Astrocyte (in vitro differentiated cells and primary cell): Measurements from ENCODE around the gene PPFIA3. TPM values are rescaled to one million over a fixed set of nuclear protein-coding genes. Genes with fewer than 3 reads are reported as not detected.

ENCODE experiments used
- DNase-seq: peaks from one replicate; pipeline ENCODE4 v3.0.0-alpha.2; 2010; ENCODE audit warnings: low read depth
- FAIRE-seq: peaks from 2 replicates; lab custom pipeline; 2011; peaks lifted over from hg19 to GRCh38; lab: Jason Lieb, UNC
- H2AFZ ChIP-seq: 2 replicates; pipeline ENCODE4 v1.6.0; 2012; ENCODE audit warnings: low read depth, low read length, inconsistent platforms
- H3K27ac ChIP-seq: 2 replicates; pipeline ENCODE4 v1.5.1; 2011; ENCODE audit warnings: low read depth, low read length, inconsistent platforms
- H3K27me3 ChIP-seq: 2 replicates; pipeline ENCODE4 v1.6.0; 2011; ENCODE audit warnings: low read length, inconsistent platforms; ENCODE audit not compliant: insufficient read depth
- H3K36me3 ChIP-seq: 2 replicates; pipeline ENCODE4 v1.5.1; 2011; ENCODE audit warnings: low read length, inconsistent platforms; ENCODE audit not compliant: insufficient read depth
- H3K4me1 ChIP-seq: 2 replicates; pipeline ENCODE4 v1.5.1; 2011; ENCODE audit warnings: low read length, inconsistent platforms; ENCODE audit not compliant: insufficient read depth
- H3K4me2 ChIP-seq: 2 replicates; pipeline ENCODE4 v1.6.0; 2012; ENCODE audit warnings: low read length, inconsistent platforms
- H3K4me3 ChIP-seq: 2 replicates; pipeline ENCODE4 v1.5.1; 2011; ENCODE audit warnings: low read depth, mild to moderate bottlenecking, low read length, inconsistent platforms; ENCODE audit not compliant: insufficient read depth
- H3K79me2 ChIP-seq: 2 replicates; pipeline ENCODE4 v1.6.0; 2012; ENCODE audit warnings: mild to moderate bottlenecking, low read length, inconsistent platforms; ENCODE audit not compliant: insufficient read depth
- H3K9ac ChIP-seq: 2 replicates; pipeline ENCODE4 v1.6.0; 2012; ENCODE audit warnings: mild to moderate bottlenecking, low read length, inconsistent platforms
- H3K9me3 ChIP-seq: 2 replicates; pipeline ENCODE4 v1.5.1; 2012; ENCODE audit warnings: low read depth, mild to moderate bottlenecking, low read length, inconsistent platforms; ENCODE audit not compliant: insufficient read depth
- H4K20me1 ChIP-seq: 2 replicates; pipeline ENCODE4 v1.6.0; 2012; ENCODE audit warnings: low read length, inconsistent platforms; ENCODE audit not compliant: insufficient read depth
- H3K27ac Mint-ChIP-seq: one replicate; pipeline ENCODE4 v1.8.0; 2021; ENCODE audit warnings: mild to moderate bottlenecking, mixed read lengths; ENCODE audit not compliant: unreplicated experiment
- H3K27me3 Mint-ChIP-seq: one replicate; pipeline ENCODE4 v1.8.0; 2021; ENCODE audit warnings: low read depth, mixed read lengths; ENCODE audit not compliant: unreplicated experiment
- H3K36me3 Mint-ChIP-seq: one replicate; pipeline ENCODE4 v1.8.0; 2021; ENCODE audit warnings: low read depth, mixed read lengths; ENCODE audit not compliant: unreplicated experiment
- H3K4me1 Mint-ChIP-seq: one replicate; pipeline ENCODE4 v1.8.0; 2021; ENCODE audit warnings: low read depth, mixed read lengths; ENCODE audit not compliant: unreplicated experiment
- H3K4me3 Mint-ChIP-seq: one replicate; pipeline ENCODE4 v1.8.0; 2021; ENCODE audit warnings: mild to moderate bottlenecking, moderate library complexity, mixed read lengths; ENCODE audit not compliant: unreplicated experiment
- H3K9me3 Mint-ChIP-seq: one replicate; pipeline ENCODE4 v1.8.0; 2021; ENCODE audit warnings: mild to moderate bottlenecking, mixed read lengths; ENCODE audit not compliant: unreplicated experiment
- CTCF ChIP-seq: IDR thresholded peaks from 2 replicates; pipeline ENCODE4 v1.5.1; 2011; ENCODE audit warnings: low read depth, mild to moderate bottlenecking, inconsistent platforms, low read length, moderate library complexity; ENCODE audit not compliant: insufficient read depth
- EZH2 ChIP-seq: IDR thresholded peaks from 2 replicates; pipeline ENCODE4 v1.6.1; 2012; ENCODE audit warnings: mild to moderate bottlenecking, low read length, inconsistent platforms; ENCODE audit not compliant: insufficient read depth
- total RNA-seq: library from RNA; stranded (reverse); gene quantifications from 2 replicates; pipeline ENCODE4 v1.2.1, GENCODE V29; 2021

PPFIA3 gene
- total RNA-seq, 1 donor from 2014 or later, result 9.2 TPM

GRCh38 chr19:49189259-49189658, 69.9 kb downstream of the PPFIA3 start:
- Histone ChIP-seq H3K79me2 (no peaks in the 10 kb centered on the region), H3K9me3 (no peaks in the 10 kb centered on the region), H3K4me2 (no peak overlapping the region), H3K9ac (no peak overlapping the region), H4K20me1 (no peaks in the 10 kb centered on the region), H2AFZ (no peak overlapping the region), H3K36me3 (peaks cover 11% of the 10 kb centered on the region), H3K27me3 (no peaks in the 10 kb centered on the region), H3K4me3 (no peak overlapping the region), H3K4me1 (no peaks in the 10 kb centered on the region), H3K27ac (no peak overlapping the region)
- Mint-ChIP-seq H3K4me3 (no peak overlapping the region), H3K4me1 (no peaks in the 10 kb centered on the region), H3K27ac (peak overlapping the region; percentile 12), H3K36me3 (peaks cover 58% of the 10 kb centered on the region), H3K27me3 (peaks cover 3% of the 10 kb centered on the region), H3K9me3 (peaks cover 6% of the 10 kb centered on the region)
- no peak for TF ChIP-seq CTCF
- TF ChIP-seq EZH2, result no peak
- no peak for FAIRE-seq
- no peak for DNase-seq

- Histone ChIP-seq H3K4me1 (no peaks in the 10 kb centered on the region), H2AFZ (no peak overlapping the region), H3K9me3 (no peaks in the 10 kb centered on the region), H3K27me3 (no peaks in the 10 kb centered on the region), H3K27ac (no peak overlapping the region), H3K36me3 (peaks cover 11% of the 10 kb centered on the region), H3K4me3 (no peak overlapping the region), H3K9ac (no peak overlapping the region), H3K4me2 (no peak overlapping the region), H3K79me2 (no peaks in the 10 kb centered on the region), H4K20me1 (no peaks in the 10 kb centered on the region)
- FAIRE-seq (no peak), DNase-seq (no peak)
- peaks cover 3% of the 10 kb centered on the region for H3K27me3 Mint-ChIP-seq
- H3K4me1 Mint-ChIP-seq, result no peaks in the 10 kb centered on the region
- H3K9me3 Mint-ChIP-seq, result peaks cover 5% of the 10 kb centered on the region
- no peak overlapping the region for H3K4me3 Mint-ChIP-seq
- TF ChIP-seq CTCF, result no peak
- no peak for TF ChIP-seq EZH2
- H3K36me3 Mint-ChIP-seq, result peaks cover 52% of the 10 kb centered on the region
- H3K27ac Mint-ChIP-seq, result no peak overlapping the region
Observed at GRCh38 chr19:49190781-49191180, 71.4 kb downstream of the PPFIA3 start.

- no peaks in the 10 kb centered on the region for H3K4me1 Mint-ChIP-seq
- Histone ChIP-seq H3K4me3 (no peak overlapping the region), H3K27me3 (no peaks in the 10 kb centered on the region), H3K4me2 (no peak overlapping the region), H2AFZ (no peak overlapping the region), H3K9ac (no peak overlapping the region), H3K79me2 (no peaks in the 10 kb centered on the region), H3K9me3 (no peaks in the 10 kb centered on the region), H3K27ac (no peak overlapping the region), H3K36me3 (peaks cover 11% of the 10 kb centered on the region), H3K4me1 (peaks cover 3% of the 10 kb centered on the region), H4K20me1 (no peaks in the 10 kb centered on the region)
- peaks cover 42% of the 10 kb centered on the region for H3K36me3 Mint-ChIP-seq
- DNase-seq (no peak), FAIRE-seq (no peak)
- H3K4me3 Mint-ChIP-seq, result no peak overlapping the region
- peaks cover 3% of the 10 kb centered on the region for H3K27me3 Mint-ChIP-seq
- no peak overlapping the region for H3K27ac Mint-ChIP-seq
- peaks cover 3% of the 10 kb centered on the region for H3K9me3 Mint-ChIP-seq
- TF ChIP-seq EZH2 (no peak), CTCF (no peak)
Observed at GRCh38 chr19:49193822-49194394, 74.6 kb downstream of the PPFIA3 start.
